Measurements from ENCODE around the gene PHOX2B. TPM values are rescaled to one million over a fixed set of nuclear protein-coding genes. Genes with fewer than 3 reads are reported as not detected.
"Not testable (repeated sequence)": the region's sequence is repeated elsewhere in the genome, so short reads cannot be mapped to it uniquely, and the experiment has no call there.

Gene PHOX2B
- total RNA-seq, 1 donor from 2014 or later = not detected

DNA sequence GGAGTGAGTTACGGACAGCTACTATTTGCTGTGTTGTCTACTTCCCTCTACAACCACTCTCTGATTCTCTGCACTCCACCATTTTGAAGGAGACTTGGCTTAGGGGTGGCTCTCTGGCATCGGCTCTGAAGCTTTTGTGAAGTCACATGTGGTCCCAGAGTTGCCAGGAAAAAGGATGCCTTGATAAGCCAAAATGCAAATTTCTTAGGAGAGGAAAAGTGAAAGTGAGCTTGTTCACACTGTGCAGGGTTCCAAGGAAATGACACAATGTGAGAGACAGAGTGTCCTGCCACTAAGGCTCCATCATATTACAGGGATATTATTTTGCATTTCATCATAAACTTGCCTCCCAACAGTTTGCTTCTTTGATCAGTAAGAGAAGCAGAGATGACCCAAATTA lies 7.2 kb downstream of the PHOX2B start:
- intact Hi-C loops (cut with micrococcal nuclease) = no loop called here
- DNase-seq = no peak
- H3K4me3 ChIP-seq = no peak overlapping the region
- H3K4me1 ChIP-seq = peaks cover 4% of the 10 kb centered on the region
- H3K9me3 ChIP-seq (replicated peaks) = no peaks in the 10 kb centered on the region
- no peaks in the 10 kb centered on the region for H3K36me3 ChIP-seq
- H3K27me3 ChIP-seq (ENCODE audit: low read depth) = peaks cover 100% of the 10 kb centered on the region
- TF ChIP-seq, protein P1, sequence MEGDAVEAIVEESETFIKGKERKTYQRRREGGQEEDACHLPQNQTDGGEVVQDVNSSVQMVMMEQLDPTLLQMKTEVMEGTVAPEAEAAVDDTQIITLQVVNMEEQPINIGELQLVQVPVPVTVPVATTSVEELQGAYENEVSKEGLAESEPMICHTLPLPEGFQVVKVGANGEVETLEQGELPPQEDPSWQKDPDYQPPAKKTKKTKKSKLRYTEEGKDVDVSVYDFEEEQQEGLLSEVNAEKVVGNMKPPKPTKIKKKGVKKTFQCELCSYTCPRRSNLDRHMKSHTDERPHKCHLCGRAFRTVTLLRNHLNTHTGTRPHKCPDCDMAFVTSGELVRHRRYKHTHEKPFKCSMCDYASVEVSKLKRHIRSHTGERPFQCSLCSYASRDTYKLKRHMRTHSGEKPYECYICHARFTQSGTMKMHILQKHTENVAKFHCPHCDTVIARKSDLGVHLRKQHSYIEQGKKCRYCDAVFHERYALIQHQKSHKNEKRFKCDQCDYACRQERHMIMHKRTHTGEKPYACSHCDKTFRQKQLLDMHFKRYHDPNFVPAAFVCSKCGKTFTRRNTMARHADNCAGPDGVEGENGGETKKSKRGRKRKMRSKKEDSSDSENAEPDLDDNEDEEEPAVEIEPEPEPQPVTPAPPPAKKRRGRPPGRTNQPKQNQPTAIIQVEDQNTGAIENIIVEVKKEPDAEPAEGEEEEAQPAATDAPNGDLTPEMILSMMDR (IDR thresholded peaks at IDR 0.05; ENCODE audit: borderline replicate concordance) = no peak
- H3K27ac ChIP-seq (replicated peaks) = no peak overlapping the region

DNA sequence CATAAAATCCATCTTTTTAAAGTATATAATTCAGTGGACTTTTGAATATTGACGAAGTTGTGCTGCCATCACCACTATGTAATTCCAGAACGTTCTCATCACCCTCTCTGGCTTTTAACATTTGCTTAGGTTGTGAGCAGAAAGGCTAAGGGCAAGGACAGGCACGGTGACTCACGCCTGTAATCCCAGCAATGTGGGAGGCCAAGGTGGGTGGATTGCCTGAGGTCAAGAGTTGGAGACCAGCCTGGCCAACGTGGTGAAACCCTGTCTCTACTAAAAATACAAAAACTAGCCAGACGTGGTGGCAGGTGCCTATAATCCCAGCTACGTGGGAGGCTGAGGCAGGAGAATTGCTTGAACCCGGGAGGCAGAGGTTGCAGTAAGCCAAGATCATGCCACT lies 11.0 kb downstream of the PHOX2B start:
- H3K36me3 ChIP-seq; DNase-seq; H3K27ac ChIP-seq (replicated peaks); H3K4me3 ChIP-seq; H3K9me3 ChIP-seq (replicated peaks); intact Hi-C loops (cut with micrococcal nuclease); H3K4me1 ChIP-seq: not testable (repeated sequence)
- peaks cover 99% of the 10 kb centered on the region for H3K27me3 ChIP-seq (ENCODE audit: low read depth)

DNA sequence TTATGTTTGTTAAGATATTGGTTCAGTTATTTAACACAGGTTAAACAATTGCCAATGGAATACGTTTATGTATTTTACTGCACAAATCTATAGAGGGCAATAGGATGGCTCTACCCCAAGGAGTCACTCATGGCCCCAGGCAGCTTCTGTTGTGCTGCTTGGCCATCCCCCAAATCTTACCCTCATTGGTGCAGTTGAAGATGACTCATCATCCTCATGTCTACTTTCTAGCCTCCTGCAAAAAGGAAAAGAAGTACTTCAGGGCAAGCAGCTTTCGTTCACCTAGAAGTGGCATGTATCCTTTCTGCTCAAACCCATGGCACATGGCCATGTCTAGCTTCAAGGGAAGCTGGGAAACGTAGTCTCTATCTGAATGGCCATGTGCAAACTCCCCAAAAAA lies 14.2 kb downstream of the PHOX2B start:
- no peaks in the 10 kb centered on the region for H3K9me3 ChIP-seq (replicated peaks)
- H3K4me3 ChIP-seq = no peak overlapping the region
- no peaks in the 10 kb centered on the region for H3K4me1 ChIP-seq
- no peaks in the 10 kb centered on the region for H3K36me3 ChIP-seq
- no peak overlapping the region for H3K27ac ChIP-seq (replicated peaks)
- TF ChIP-seq, protein P1 (IDR thresholded peaks at IDR 0.05; ENCODE audit: borderline replicate concordance) = no peak
- intact Hi-C loops (cut with micrococcal nuclease) = no loop called here
- H3K27me3 ChIP-seq (ENCODE audit: low read depth) = peaks cover 96% of the 10 kb centered on the region
- no peak for DNase-seq

DNA sequence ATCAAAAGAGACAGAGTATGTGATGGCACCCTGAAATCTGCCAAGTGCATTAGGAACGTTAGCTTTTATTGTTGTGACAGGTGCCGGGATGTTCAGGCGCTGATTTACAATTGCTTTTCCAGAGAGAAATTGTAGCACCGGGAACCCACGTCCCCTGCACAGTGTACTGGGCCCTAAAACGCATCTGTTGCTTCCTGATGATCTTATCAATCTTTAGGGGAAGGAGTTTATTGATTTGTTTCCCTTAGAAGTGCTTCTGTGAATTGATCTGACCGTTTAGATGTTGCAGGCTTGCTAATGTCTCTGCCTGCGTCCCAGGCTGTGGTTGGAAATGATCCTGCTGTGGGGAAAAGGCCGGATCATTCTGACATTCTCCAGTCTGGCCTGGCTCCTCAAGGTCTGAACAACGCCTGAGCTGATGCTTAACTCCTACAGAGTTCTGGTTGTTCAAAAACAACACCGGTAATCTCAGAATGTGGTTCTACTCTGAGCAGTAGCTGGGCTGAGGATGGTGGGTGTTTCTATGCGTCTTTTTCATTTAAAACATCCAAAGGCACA lies 16.9 kb downstream of the PHOX2B start:
- H3K27ac ChIP-seq (replicated peaks) = no peak overlapping the region
- intact Hi-C loops (cut with micrococcal nuclease) = no loop called here
- TF ChIP-seq, protein P1 (IDR thresholded peaks at IDR 0.05; ENCODE audit: borderline replicate concordance) = no peak
- H3K4me3 ChIP-seq = no peak overlapping the region
- H3K27me3 ChIP-seq (ENCODE audit: low read depth) = peaks cover 96% of the 10 kb centered on the region
- no peaks in the 10 kb centered on the region for H3K9me3 ChIP-seq (replicated peaks)
- no peak for DNase-seq
- H3K4me1 ChIP-seq = no peaks in the 10 kb centered on the region
- H3K36me3 ChIP-seq = no peaks in the 10 kb centered on the region

DNA sequence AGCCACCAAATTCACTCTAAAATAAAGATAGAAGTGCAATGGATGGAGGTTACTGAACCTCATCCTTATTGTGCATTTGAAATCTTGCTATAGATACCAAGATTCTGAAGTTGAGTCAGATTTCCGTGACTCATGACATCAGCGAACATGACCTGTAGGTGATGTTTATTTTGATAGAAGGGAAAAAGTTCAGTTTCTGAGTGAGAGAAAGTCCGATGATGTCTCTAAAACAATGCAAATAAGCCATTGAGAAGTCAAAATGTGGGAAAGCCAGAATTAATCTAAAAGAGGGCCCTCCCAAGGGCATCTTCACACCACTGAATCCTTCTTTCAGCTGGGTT lies 20.0 kb downstream of the PHOX2B start:
- no peaks in the 10 kb centered on the region for H3K36me3 ChIP-seq
- no peak overlapping the region for H3K27ac ChIP-seq (replicated peaks)
- TF ChIP-seq, protein P1 (IDR thresholded peaks at IDR 0.05; ENCODE audit: borderline replicate concordance) = no peak
- peaks cover 97% of the 10 kb centered on the region for H3K27me3 ChIP-seq (ENCODE audit: low read depth)
- H3K9me3 ChIP-seq (replicated peaks) = peaks cover 20% of the 10 kb centered on the region
- intact Hi-C loops (cut with micrococcal nuclease) = no loop called here
- no peaks in the 10 kb centered on the region for H3K4me1 ChIP-seq
- no peak overlapping the region for H3K4me3 ChIP-seq
- DNase-seq = no peak

DNA sequence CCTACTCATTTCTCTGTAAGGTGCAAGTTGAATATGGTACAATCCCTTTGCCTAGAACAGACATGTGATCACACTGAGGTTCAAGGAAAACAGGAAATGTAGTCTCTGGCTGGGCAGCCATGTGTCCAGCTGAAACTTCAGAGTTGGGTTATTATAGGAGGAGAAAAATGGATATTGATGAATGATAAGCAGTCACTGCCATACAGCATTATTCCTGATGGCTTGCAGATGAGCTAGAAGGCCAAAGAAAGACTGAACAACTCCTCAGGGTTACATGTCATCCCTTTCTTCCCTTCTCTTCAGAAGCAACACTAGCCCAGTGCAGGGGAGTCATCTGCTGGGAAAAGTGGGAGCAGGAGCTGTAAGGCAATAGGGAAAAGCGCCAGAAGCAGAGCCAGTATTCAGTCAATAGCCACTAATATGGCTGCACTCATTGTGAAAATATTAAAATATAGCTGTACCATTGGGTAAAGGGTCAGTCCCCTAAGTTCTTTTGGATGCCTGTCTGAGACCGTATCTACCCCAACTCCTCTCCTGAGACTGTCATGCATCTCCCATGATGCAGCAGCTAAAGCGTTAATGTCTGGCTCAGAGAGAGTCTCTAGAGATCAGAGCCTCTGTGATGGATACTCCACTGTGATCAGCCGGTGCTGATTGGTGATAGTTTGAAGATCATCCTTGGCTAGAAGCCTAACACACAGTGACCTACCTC lies 20.5 kb downstream of the PHOX2B start:
- no peak for DNase-seq
- no peaks in the 10 kb centered on the region for H3K4me1 ChIP-seq
- H3K27ac ChIP-seq (replicated peaks) = no peak overlapping the region
- no peak overlapping the region for H3K4me3 ChIP-seq
- H3K9me3 ChIP-seq (replicated peaks) = peaks cover 20% of the 10 kb centered on the region
- H3K36me3 ChIP-seq = no peaks in the 10 kb centered on the region
- H3K27me3 ChIP-seq (ENCODE audit: low read depth) = peaks cover 97% of the 10 kb centered on the region
- TF ChIP-seq, protein P1 (IDR thresholded peaks at IDR 0.05; ENCODE audit: borderline replicate concordance) = no peak
- intact Hi-C loops (cut with micrococcal nuclease) = no loop called here
